Sigmoid colon (tissue), 7 donors: ENCODE results near the gene PPP4R3C. TPM values are rescaled to one million over a fixed set of nuclear protein-coding genes. Genes with fewer than 3 reads are reported as not detected.

ENCODE experiments used
- DNase-seq: peaks from one replicate; pipeline ENCODE4 v3.0.0-alpha.2; 2019
- H3K27ac ChIP-seq, 4 donors: fragments of 200-600 bp; sonication (generic); one replicate each; pipeline ENCODE4 v1.5.1; 2016 to 2019; ENCODE audit warnings: mild to moderate bottlenecking in 1 of 4
- H3K27me3 ChIP-seq, 3 donors: fragments of 200-600 bp; sonication (generic); one replicate each; pipeline ENCODE4 v1.5.1; 2019; ENCODE audit warnings: mild to moderate bottlenecking in 1 of 3
- H3K36me3 ChIP-seq, 4 donors: fragments of 200-600 bp; sonication (generic); one replicate each; pipeline ENCODE4 v1.5.1; 2016 to 2019
- H3K4me1 ChIP-seq, 4 donors: fragments of 200-600 bp; sonication (generic); one replicate each; pipeline ENCODE4 v1.5.1; 2017 to 2019
- H3K4me3 ChIP-seq, 4 donors: fragments of 200-600 bp; sonication (generic); one replicate each; pipeline ENCODE4 v1.5.1; 2017 to 2019; ENCODE audit warnings: mild to moderate bottlenecking in 2 of 4, moderate library complexity in 1 of 4
- H3K9me3 ChIP-seq, 4 donors: fragments of 200-600 bp in 3 of 4; sonication (generic) in 3 of 4; one replicate each; pipeline versions ENCODE4 v1.5.1 to v1.6.1; 2013 to 2019
- CTCF ChIP-seq, 4 experiments: fragments of 450-650 bp in 3 of 4; fragments of 200-600 bp in 1 of 4; IDR thresholded peaks; one replicate each; pipeline ENCODE4 v1.5.1; 2016 to 2019; ENCODE audit warnings: antibody characterized with exemption in 4 of 4, mild to moderate bottlenecking in 3 of 4, moderate library complexity in 2 of 4
- EP300 ChIP-seq, 4 donors: sonication (generic); formaldehyde crosslinking; IDR thresholded peaks; one replicate each; pipeline ENCODE4 v1.6.1; 2017; ENCODE audit warnings: antibody characterized with exemption in 4 of 4
- POLR2A ChIP-seq, 2 donors: fragments of 450-650 bp; IDR thresholded peaks; one replicate each; pipeline ENCODE4 v1.6.1; 2016; ENCODE audit warnings: antibody characterized with exemption in 2 of 2, mild to moderate bottlenecking in 2 of 2, moderate library complexity in 2 of 2
- POLR2AphosphoS5 ChIP-seq, 4 donors: sonication (generic); formaldehyde crosslinking; IDR thresholded peaks; one replicate each; pipeline ENCODE4 v1.6.1; 2017; ENCODE audit warnings: antibody characterized with exemption in 4 of 4
- WGBS, 2 donors: extraction: QIAGEN DNeasy Blood & Tissue Kit; methylation state at CpG; one replicate each; pipeline ENCODE4 v1.1.7; 2013; 5-methylcytosine and 5-hydroxymethylcytosine counted together
- intact Hi-C: fragments of 100-400 bp; cut with DNase I; formaldehyde crosslinking; loops from one replicate; pipeline ENCODE4 v1.15.1; 2023
- polyA plus RNA-seq, 3 donors: library from polyadenylated mRNA; stranded (reverse); fragments of 200-250 nt; gene quantifications; one replicate each; pipeline ENCODE4 v1.2.3, GENCODE V29; 2013
- total RNA-seq, 4 donors: library from RNA; depleted of rRNA; stranded (reverse); fragments of >200 nt; gene quantifications; one replicate each; pipeline ENCODE4 v1.1.0, GENCODE V29; 2016
- donor health status: healthy with polysubstance abuse.
- donor health status: Bipolar disorder and iron deficiency.
- donor health status: healthy.

PPP4R3C gene
- total and polyA plus RNA-seq, 7 donors, result not detected

DNA sequence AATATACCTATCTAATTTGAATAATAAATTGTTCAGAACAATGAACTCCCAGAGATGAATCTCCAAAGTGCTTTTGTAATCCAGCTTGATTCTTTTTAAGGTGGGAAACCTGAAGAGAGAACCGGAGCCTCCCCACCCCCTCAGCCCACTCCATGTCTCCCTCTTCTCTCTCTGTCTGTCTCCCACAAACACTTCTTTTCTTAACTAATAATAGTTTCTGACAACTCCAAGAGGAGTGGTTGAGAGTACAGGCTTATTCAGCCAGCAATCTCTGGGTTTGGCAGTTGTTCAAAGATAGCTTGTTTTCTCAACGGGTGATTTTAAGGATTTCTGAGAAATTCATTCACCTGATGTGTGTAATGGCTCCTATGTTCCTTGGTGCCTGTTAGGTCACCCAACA, 23.4 kb downstream of the PPP4R3C start:
- intact Hi-C loops, result no loop called here

GRCh38 chrX:27438937-27439336, 24.2 kb downstream of the PPP4R3C start:
- no peak for TF ChIP-seq POLR2A (IDR thresholded peaks at IDR 0.05)
- TF ChIP-seq CTCF (IDR thresholded peaks at IDR 0.05), result no peak
- no peak for TF ChIP-seq EP300 (IDR thresholded peaks at IDR 0.05)
- TF ChIP-seq POLR2AphosphoS5 (IDR thresholded peaks at IDR 0.05), result no peak
- 47 to 48% methylated on average over 3 of the region's 3 CpGs for WGBS, 2 donors
- intact Hi-C loops, result no loop called here
- Histone ChIP-seq H3K27me3 (no peaks in the 10 kb centered on the region), H3K4me3 (no peak overlapping the region), H3K36me3 (no peaks in the 10 kb centered on the region), H3K4me1 (no peaks in the 10 kb centered on the region), H3K9me3 (no peaks in the 10 kb centered on the region), H3K27ac (no peak overlapping the region)
- no peak for DNase-seq

More for the DNA sequence above, 23.4 kb downstream of the PPP4R3C start:
- no peak overlapping the region for H3K27ac ChIP-seq
- TF ChIP-seq POLR2A (IDR thresholded peaks at IDR 0.05), result no peak
- TF ChIP-seq EP300 (IDR thresholded peaks at IDR 0.05), result no peak
- no peak for TF ChIP-seq POLR2AphosphoS5 (IDR thresholded peaks at IDR 0.05)
- TF ChIP-seq CTCF (IDR thresholded peaks at IDR 0.05), result no peak
- no peak overlapping the region for H3K4me3 ChIP-seq
- H3K4me1 ChIP-seq, result no peaks in the 10 kb centered on the region
- 76 to 77% methylated on average over 2 of the region's 2 CpGs for WGBS, 2 donors
- no peaks in the 10 kb centered on the region for H3K9me3 ChIP-seq
- DNase-seq, result no peak
- H3K27me3 ChIP-seq, result no peaks in the 10 kb centered on the region
- no peaks in the 10 kb centered on the region for H3K36me3 ChIP-seq

DNA sequence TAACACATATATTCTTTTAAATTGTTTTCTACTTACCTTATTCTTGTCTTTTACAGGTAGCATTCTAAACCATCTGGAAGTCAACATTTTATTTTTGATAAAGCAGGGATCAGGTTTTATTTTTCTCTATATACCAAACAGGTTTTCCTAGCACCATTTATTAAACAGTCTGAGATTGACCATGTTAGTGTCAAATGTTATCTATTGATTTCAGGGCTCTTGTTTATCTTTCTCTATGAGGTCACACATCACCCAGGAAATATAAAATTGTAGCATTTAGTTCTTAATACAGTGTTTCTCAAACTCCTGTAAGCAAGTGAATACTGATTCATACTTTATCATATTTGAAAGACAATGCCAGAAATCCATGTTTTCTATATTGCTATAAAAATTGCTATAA, 28.1 kb downstream of the PPP4R3C start:
- H3K4me1 ChIP-seq, result no peaks in the 10 kb centered on the region
- DNase-seq, result no peak

More for the DNA sequence above, 28.1 kb downstream of the PPP4R3C start:
- Histone ChIP-seq H3K4me3 (no peak overlapping the region), H3K36me3 (no peaks in the 10 kb centered on the region), H3K9me3 (no peaks in the 10 kb centered on the region), H3K27ac (no peak overlapping the region), H3K27me3 (no peaks in the 10 kb centered on the region)
- intact Hi-C loops, result no loop called here
- no peak for TF ChIP-seq EP300 (IDR thresholded peaks at IDR 0.05)
- no peak for TF ChIP-seq POLR2A (IDR thresholded peaks at IDR 0.05)
- TF ChIP-seq POLR2AphosphoS5 (IDR thresholded peaks at IDR 0.05), result no peak
- TF ChIP-seq CTCF (IDR thresholded peaks at IDR 0.05), result no peak

Other genes starting within 250 kb of the PPP4R3C start
- gene DCAF8L2, start 127.0 kb upstream of the PPP4R3C start, total RNA-seq, result not detected
- not detected for gene DCAF8L2, start 127.0 kb upstream of the PPP4R3C start, polyA plus RNA-seq